Lung (tissue), 12 donors: ENCODE results near the gene MPZL2. TPM values are rescaled to one million over a fixed set of nuclear protein-coding genes. Genes with fewer than 3 reads are reported as not detected.

Experiments used
- ATAC-seq: fragments of 200-7000 bp; cut with Tn5 transposase; one replicate; pipeline ENCODE4 v1.9.1; 2020; ENCODE audit warnings: moderate number of reproducible peaks; ENCODE audit not compliant: insufficient read depth, low FRiP score
- DNase-seq, 3 donors: peaks; one replicate each; pipeline ENCODE4 v3.0.0-alpha.2; 2013 to 2017
- H3K27ac ChIP-seq, 2 donors: one replicate each; pipeline ENCODE4 v1.5.1; 2013; ENCODE audit warnings: mild to moderate bottlenecking in 2 of 2, moderate library complexity in 2 of 2, control low read depth in 1 of 2, inconsistent platforms in 1 of 2, low read depth in 1 of 2, low read length in 1 of 2
- H3K27me3 ChIP-seq, 3 donors: one replicate each; pipeline ENCODE4 v1.5.1; 2013; ENCODE audit warnings: low read length in 2 of 3; ENCODE audit not compliant: control insufficient read depth in 3 of 3, insufficient read depth in 3 of 3
- H3K36me3 ChIP-seq, 4 donors: one replicate each; pipeline ENCODE4 v1.5.1; 2013; ENCODE audit warnings: low read length in 4 of 4, mild to moderate bottlenecking in 1 of 4, moderate library complexity in 1 of 4; ENCODE audit not compliant: control insufficient read depth in 4 of 4, insufficient read depth in 4 of 4
- H3K4me1 ChIP-seq, 5 donors: one replicate each; pipeline ENCODE4 v1.5.1; 2013; ENCODE audit warnings: low read length in 5 of 5, mild to moderate bottlenecking in 2 of 5, moderate library complexity in 1 of 5; ENCODE audit not compliant: control insufficient read depth in 5 of 5, insufficient read depth in 5 of 5
- H3K4me3 ChIP-seq: one replicate; pipeline ENCODE4 v1.5.1; 2013; ENCODE audit warnings: mild to moderate bottlenecking, control low read depth, moderate library complexity
- H3K9ac ChIP-seq, 2 donors: one replicate each; pipeline ENCODE4 v1.5.1; 2013; ENCODE audit warnings: low read length in 2 of 2, control low read depth in 1 of 2; ENCODE audit not compliant: insufficient read depth in 1 of 2
- H3K9me3 ChIP-seq, 4 donors: one replicate each; pipeline ENCODE4 v1.5.1; 2013; ENCODE audit warnings: low read length in 3 of 4, mild to moderate bottlenecking in 1 of 4, moderate library complexity in 1 of 4; ENCODE audit not compliant: control insufficient read depth in 4 of 4, insufficient read depth in 3 of 4
- CTCF ChIP-seq: IDR thresholded peaks from 2 replicates; pipeline ENCODE4 v1.5.1; 2012; ENCODE audit warnings: mild to moderate bottlenecking; ENCODE audit errors: control extremely low read depth, extremely low read depth
- WGBS, 2 donors: extraction: QIAGEN DNeasy Blood & Tissue Kit; methylation state at CpG; one replicate each; pipeline ENCODE4 v1.1.7; 2013; 5-methylcytosine and 5-hydroxymethylcytosine counted together
- polyA plus RNA-seq, 2 donors: library from polyadenylated mRNA; stranded (reverse); fragments of 200-250 nt; gene quantifications; one replicate each; pipeline ENCODE4 v1.2.1, GENCODE V29; 2013
- total RNA-seq, 2 donors: library from RNA; depleted of rRNA in 1 of 2; stranded (reverse); fragments of >200 nt in 1 of 2; gene quantifications; one replicate each; pipeline ENCODE4 v1.2.1, GENCODE V29; 2014 to 2021
- donor health status: control.
- donor health status: control.
- donor health status: Bipolar disorder and iron deficiency.
- donor health status: healthy.
- donor health status: DM: yes; HTN: yes; CAD: no.

MPZL2 gene
- total and polyA plus RNA-seq, 4 donors, result 87.2 to 143 (median 118) TPM

- H3K9ac ChIP-seq, result no peak overlapping the region
- H3K27ac ChIP-seq, result no peak overlapping the region
- no peak for DNase-seq
- peaks cover 0 to 10% (median 4%) of the 10 kb centered on the region in 5 donors for H3K4me1 ChIP-seq
- no peaks in the 10 kb centered on the region for H3K9me3 ChIP-seq
- no peak for TF ChIP-seq CTCF
- 64 to 84% methylated on average over 3 of the region's 3 CpGs for whole genome bisulfite sequencing, 2 donors
- ATAC-seq, result no peak
- no peaks in the 10 kb centered on the region for H3K36me3 ChIP-seq
- H3K4me3 ChIP-seq, result no peak overlapping the region
- peaks cover 0 to 44% (median 32%) of the 10 kb centered on the region in 3 donors for H3K27me3 ChIP-seq
Measured at GRCh38 chr11:118245936-118246562, 18.0 kb downstream of the MPZL2 start.

- Histone ChIP-seq H3K9ac (no peak overlapping the region), H3K4me1 (peaks cover 0 to 13% (median 4%) of the 10 kb centered on the region in 5 donors), H3K36me3 (no peaks in the 10 kb centered on the region), H3K27ac (peak overlapping the region in 1 of 2 donors; percentile 20), H3K4me3 (no peak overlapping the region), H3K27me3 (peaks cover 0 to 43% (median 24%) of the 10 kb centered on the region in 3 donors), H3K9me3 (no peaks in the 10 kb centered on the region)
- ATAC-seq (no peak), DNase-seq (no peak)
- 86 to 95% methylated on average over 3 of the region's 3 CpGs for WGBS, 2 donors
- no peak for TF ChIP-seq CTCF
Measured at GRCh38 chr11:118243993-118244762, 19.9 kb downstream of the MPZL2 start.

- no peak for ATAC-seq
- Histone ChIP-seq H3K4me3 (no peak overlapping the region), H3K4me1 (peaks cover 0 to 13% (median 4%) of the 10 kb centered on the region in 5 donors), H3K27ac (no peak overlapping the region), H3K9ac (no peak overlapping the region), H3K27me3 (peaks cover 0 to 43% (median 20%) of the 10 kb centered on the region in 3 donors), H3K9me3 (no peaks in the 10 kb centered on the region), H3K36me3 (no peaks in the 10 kb centered on the region)
- no peak for DNase-seq
- TF ChIP-seq CTCF, result no peak
- WGBS, 2 donors, result 80 to 87% methylated on average over 8 of the region's 8 CpGs
Measured at GRCh38 chr11:118243161-118243560, 20.9 kb downstream of the MPZL2 start.
